Testis (tissue), 2 donors: ENCODE data around the gene DENND6B.

Experiments used
- POLR2A ChIP-seq: fragments of 450-650 bp; IDR thresholded peaks from one replicate; pipeline ENCODE4 v1.6.1; 2017; ENCODE audit warnings: antibody characterized with exemption, mild to moderate bottlenecking, moderate library complexity
- TF ChIP-seq, protein P1 (sequence below), 3 experiments: fragments of 450-650 bp in 2 of 3; fragments of 200-600 bp in 1 of 3; sonication (generic) in 1 of 3; IDR thresholded peaks; one replicate each; pipeline ENCODE4 v1.5.1; 2016 to 2019; ENCODE audit warnings: antibody characterized with exemption in 3 of 3, mild to moderate bottlenecking in 2 of 3, moderate library complexity in 1 of 3

DNA sequence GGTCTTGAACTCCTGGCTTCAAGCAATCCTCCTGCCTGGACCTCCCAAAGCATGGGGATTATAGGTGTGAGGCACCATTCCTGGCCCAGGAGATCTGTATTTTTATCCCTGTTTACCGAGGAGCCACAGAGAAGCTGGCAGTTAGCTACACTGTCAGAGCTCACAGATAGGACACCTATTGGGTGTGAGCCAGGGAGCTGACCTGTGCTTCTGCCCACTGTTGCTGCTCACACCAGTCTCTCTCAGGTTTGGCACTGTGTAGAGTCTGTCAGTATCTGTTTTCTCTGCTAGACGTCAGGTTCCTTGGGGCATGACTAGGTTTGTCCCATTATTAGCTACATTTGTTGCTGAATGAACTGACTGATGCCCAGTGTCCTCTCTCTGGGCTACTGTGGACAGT, 33.8 kb upstream of the DENND6B start:
- TF ChIP-seq, protein P1, sequence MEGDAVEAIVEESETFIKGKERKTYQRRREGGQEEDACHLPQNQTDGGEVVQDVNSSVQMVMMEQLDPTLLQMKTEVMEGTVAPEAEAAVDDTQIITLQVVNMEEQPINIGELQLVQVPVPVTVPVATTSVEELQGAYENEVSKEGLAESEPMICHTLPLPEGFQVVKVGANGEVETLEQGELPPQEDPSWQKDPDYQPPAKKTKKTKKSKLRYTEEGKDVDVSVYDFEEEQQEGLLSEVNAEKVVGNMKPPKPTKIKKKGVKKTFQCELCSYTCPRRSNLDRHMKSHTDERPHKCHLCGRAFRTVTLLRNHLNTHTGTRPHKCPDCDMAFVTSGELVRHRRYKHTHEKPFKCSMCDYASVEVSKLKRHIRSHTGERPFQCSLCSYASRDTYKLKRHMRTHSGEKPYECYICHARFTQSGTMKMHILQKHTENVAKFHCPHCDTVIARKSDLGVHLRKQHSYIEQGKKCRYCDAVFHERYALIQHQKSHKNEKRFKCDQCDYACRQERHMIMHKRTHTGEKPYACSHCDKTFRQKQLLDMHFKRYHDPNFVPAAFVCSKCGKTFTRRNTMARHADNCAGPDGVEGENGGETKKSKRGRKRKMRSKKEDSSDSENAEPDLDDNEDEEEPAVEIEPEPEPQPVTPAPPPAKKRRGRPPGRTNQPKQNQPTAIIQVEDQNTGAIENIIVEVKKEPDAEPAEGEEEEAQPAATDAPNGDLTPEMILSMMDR (IDR thresholded peaks at IDR 0.05) = no peak
- TF ChIP-seq POLR2A = no peak
